Mucosa of descending colon (tissue), 3 donors: ENCODE results near the gene NME3. TPM values are rescaled to one million over a fixed set of nuclear protein-coding genes. Genes with fewer than 3 reads are reported as not detected.

Source experiments
- ATAC-seq: fragments of 200-7000 bp; cut with Tn5 transposase; one replicate; pipeline ENCODE4 v1.9.1; 2020; ENCODE audit warnings: mild to moderate bottlenecking, moderate library complexity
- DNase-seq, 3 donors: peaks; one replicate each; pipeline ENCODE4 v3.0.0-alpha.2; 2020
- H3K36me3 ChIP-seq: fragments of 200-600 bp; one replicate; pipeline ENCODE4 v1.8.0; 2021; ENCODE audit warnings: low read depth, mild to moderate bottlenecking
- H3K4me1 ChIP-seq: fragments of 200-600 bp; one replicate; pipeline ENCODE4 v1.8.0; 2021; ENCODE audit warnings: low read depth, mild to moderate bottlenecking
- H3K4me3 ChIP-seq: fragments of 200-600 bp; one replicate; pipeline ENCODE4 v1.8.0; 2021; ENCODE audit warnings: mild to moderate bottlenecking
- H3K9me3 ChIP-seq: fragments of 200-600 bp; one replicate; pipeline ENCODE4 v1.8.0; 2021; ENCODE audit warnings: mild to moderate bottlenecking
- CTCF ChIP-seq: fragments of 200-600 bp; IDR thresholded peaks from one replicate; pipeline ENCODE4 v1.8.0; 2022; ENCODE audit warnings: antibody characterized with exemption, mild to moderate bottlenecking
- intact Hi-C, 2 donors: fragments of 100-400 bp; cut with DNase I in 1 of 2; cut with micrococcal nuclease in 1 of 2; formaldehyde crosslinking; loops; one replicate each; pipeline versions ENCODE4 v1.11.0 to v1.11.1; 2022; cut with DNase I, micrococcal nuclease
- total RNA-seq, 3 donors: library from RNA; stranded (reverse); fragmentation: NEBNext Ultra II Directional in 2 of 3; extraction: Animal tissue kit (Norgen Biotek cat#: 25700) in 2 of 3; gene quantifications; one replicate each; pipeline versions ENCODE4 v1.2.1 to v1.2.4, GENCODE V29; 2021 to 2023
- donor health status: DM: no; HTN: no; CAD: no; lungs with moderate emphysema.
- donor health status: DM: no; HTN: no; CAD: no.
- donor health status: DM: no; HTN: yes; CAD: no.

The NME3 gene
- total RNA-seq, 3 donors from 2014 or later: 49.1 to 66.0 (median 56.0) TPM

- intact Hi-C loops: no loop called here
- Histone ChIP-seq H3K4me1 (no peaks in the 10 kb centered on the region), H3K36me3 (no peaks in the 10 kb centered on the region), H3K9me3 (no peaks in the 10 kb centered on the region), H3K4me3 (no peak overlapping the region)
- no peak for TF ChIP-seq CTCF
- ATAC-seq (peak; percentile 15), DNase-seq (peak in 1 of 3 donors; percentile 55)
Observed at GRCh38 chr16:1763521-1764511, 7.5 kb downstream of the NME3 start.

- Histone ChIP-seq H3K4me3 (no peak overlapping the region), H3K36me3 (no peaks in the 10 kb centered on the region), H3K4me1 (peaks cover 5% of the 10 kb centered on the region), H3K9me3 (no peaks in the 10 kb centered on the region)
- TF ChIP-seq CTCF: no peak
- intact Hi-C loops: no loop called here
- DNase-seq: peak in 1 of 3 donors; percentile 43
- no peak for ATAC-seq
Observed at GRCh38 chr16:1762879-1763520, 8.3 kb downstream of the NME3 start.

- H3K4me1 ChIP-seq: peaks cover 11% of the 10 kb centered on the region
- ATAC-seq (no peak), DNase-seq (no peak)
- H3K4me3 ChIP-seq: no peak overlapping the region
- no peaks in the 10 kb centered on the region for H3K36me3 ChIP-seq
- H3K9me3 ChIP-seq: no peaks in the 10 kb centered on the region
- no peak for TF ChIP-seq CTCF
- intact Hi-C loops: no loop called here
Observed at GRCh38 chr16:1762196-1762878, 9.0 kb downstream of the NME3 start.

GRCh38 chr16:1761751-1762150 lies 9.6 kb downstream of the NME3 start:
- TF ChIP-seq CTCF: no peak
- H3K36me3 ChIP-seq: no peaks in the 10 kb centered on the region
- no peak overlapping the region for H3K4me3 ChIP-seq
- H3K9me3 ChIP-seq: no peaks in the 10 kb centered on the region
- peaks cover 17% of the 10 kb centered on the region for H3K4me1 ChIP-seq
- DNase-seq: no peak
- intact Hi-C loops: no loop called here
- no peak for ATAC-seq

- TF ChIP-seq CTCF: no peak
- no peaks in the 10 kb centered on the region for H3K9me3 ChIP-seq
- H3K4me1 ChIP-seq: peaks cover 20% of the 10 kb centered on the region
- intact Hi-C loops: no loop called here
- ATAC-seq (no peak), DNase-seq (no peak)
- H3K4me3 ChIP-seq: no peak overlapping the region
- no peaks in the 10 kb centered on the region for H3K36me3 ChIP-seq
Observed at GRCh38 chr16:1760911-1761310, 10.4 kb downstream of the NME3 start.
